GM18519 (cell line): ENCODE measurements around the gene RNMT.
"Not testable (repeated sequence)": the region's sequence is repeated elsewhere in the genome, so short reads cannot be mapped to it uniquely, and the experiment has no call there.

ENCODE experiments used
- ATAC-seq: cut with Tn5 transposase; IDR thresholded peaks from one replicate; pipeline ENCODE4 v1.9.1; 2021; ENCODE audit warnings: mild to moderate bottlenecking, moderate library complexity; ENCODE audit not compliant: unreplicated experiment, low FRiP score

Gene RNMT

GRCh38 chr18:13726232-13726971 lies at the start of gene RNMT, which contains the start of gene FAM210A:
Gene RNMT, plus strand, starts transcription at chr18:13726673. Its CDS starts 4,845 bp downstream, at chr18:13731518.
Gene FAM210A, minus strand, starts transcription at chr18:13726558. Its CDS starts 44,481 bp downstream, at chr18:13682077.
- ATAC-seq = peak; percentile 86

GRCh38 chr18:13677350-13677749 lies 49.1 kb upstream of the RNMT start:
- not testable (repeated sequence) for ATAC-seq

GRCh38 chr18:13680612-13681011 lies 45.9 kb upstream of the RNMT start:
- no peak for ATAC-seq

GRCh38 chr18:13681701-13682100 lies 44.8 kb upstream of the RNMT start:
- no peak for ATAC-seq

- ATAC-seq = no peak
These were observed 41.9 kb upstream of the RNMT start for GRCh38 chr18:13684546-13684945.

GRCh38 chr18:13688191-13689136 lies 38.0 kb upstream of the RNMT start:
- no peak for ATAC-seq

GRCh38 chr18:13690060-13690459 lies 36.4 kb upstream of the RNMT start:
- not testable (repeated sequence) for ATAC-seq

- ATAC-seq = not testable (repeated sequence)
These were observed 31.1 kb upstream of the RNMT start for GRCh38 chr18:13695337-13695736.

- ATAC-seq = no peak
These were observed 29.5 kb upstream of the RNMT start for GRCh38 chr18:13696961-13697360.

GRCh38 chr18:13700153-13700552 lies 26.3 kb upstream of the RNMT start:
- ATAC-seq = no peak

GRCh38 chr18:13703899-13704298 lies 22.6 kb upstream of the RNMT start:
- no peak for ATAC-seq

- ATAC-seq = no peak
These were observed 16.1 kb upstream of the RNMT start for GRCh38 chr18:13710414-13710831.

GRCh38 chr18:13712400-13713131 lies 13.9 kb upstream of the RNMT start:
- ATAC-seq = no peak

- ATAC-seq = no peak
These were observed 12.9 kb upstream of the RNMT start for GRCh38 chr18:13713455-13714055.

- ATAC-seq = no peak
These were observed 11.1 kb upstream of the RNMT start for GRCh38 chr18:13715330-13715729.

GRCh38 chr18:13716916-13717315 lies 9.6 kb upstream of the RNMT start:
- no peak for ATAC-seq

GRCh38 chr18:13720123-13720522 lies 6.3 kb upstream of the RNMT start:
- ATAC-seq = no peak

- ATAC-seq = no peak
These were observed 5.6 kb upstream of the RNMT start for GRCh38 chr18:13720847-13721246.

- no peak for ATAC-seq
These were observed 774 bp upstream of the RNMT start for GRCh38 chr18:13725566-13726231.

GRCh38 chr18:13726972-13727331 lies 479 bp downstream of the RNMT start:
- ATAC-seq = peak; percentile 3
